Activated T-cell treated with anti-CD3 and anti-CD28 coated beads, Interleukin-2, amount 50 U/mL, for 24 hours (primary cell): ENCODE data around the gene CA5B.
A peak's percentile ranks its signal among the peaks of the same experiment; 100 is the strongest.

Source experiments
- DNase-seq: peaks from one replicate; pipeline ENCODE4 v3.0.0-alpha.2; 2020
- H3K27ac Mint-ChIP-seq: 2 replicates; pipeline ENCODE4 v1.8.0; 2020; ENCODE audit warnings: mild to moderate bottlenecking, mixed read lengths
- H3K27me3 Mint-ChIP-seq: 2 replicates; pipeline ENCODE4 v1.8.0; 2020; ENCODE audit warnings: mixed read lengths
- H3K36me3 Mint-ChIP-seq: 2 replicates; pipeline ENCODE4 v1.8.0; 2020; ENCODE audit warnings: low read depth, mixed read lengths
- H3K4me1 Mint-ChIP-seq: 2 replicates; pipeline ENCODE4 v1.8.0; 2020; ENCODE audit warnings: low read depth, mixed read lengths
- H3K4me3 Mint-ChIP-seq: 2 replicates; pipeline ENCODE4 v1.8.0; 2020; ENCODE audit warnings: mild to moderate bottlenecking, moderate library complexity, mixed read lengths
- H3K9me3 Mint-ChIP-seq: 2 replicates; pipeline ENCODE4 v1.8.0; 2020; ENCODE audit warnings: mixed read lengths

Gene CA5B

GRCh38 chrX:15761564-15762191, 23.6 kb downstream of the CA5B start:
- H3K4me3 Mint-ChIP-seq, result no peak overlapping the region
- DNase-seq, result peak; percentile 37
- H3K27me3 Mint-ChIP-seq, result no peaks in the 10 kb centered on the region
- peak overlapping the region; percentile 81 for H3K27ac Mint-ChIP-seq
- peaks cover 50% of the 10 kb centered on the region for H3K4me1 Mint-ChIP-seq
- peaks cover 8% of the 10 kb centered on the region for H3K36me3 Mint-ChIP-seq
- no peaks in the 10 kb centered on the region for H3K9me3 Mint-ChIP-seq

- no peaks in the 10 kb centered on the region for H3K27me3 Mint-ChIP-seq
- H3K4me1 Mint-ChIP-seq, result peaks cover 16% of the 10 kb centered on the region
- DNase-seq, result no peak
- no peak overlapping the region for H3K4me3 Mint-ChIP-seq
- peaks cover 41% of the 10 kb centered on the region for H3K36me3 Mint-ChIP-seq
- H3K9me3 Mint-ChIP-seq, result no peaks in the 10 kb centered on the region
- no peak overlapping the region for H3K27ac Mint-ChIP-seq
Observed at GRCh38 chrX:15769300-15769954, 31.4 kb downstream of the CA5B start.

GRCh38 chrX:15781961-15782699, 44.1 kb downstream of the CA5B start:
- Mint-ChIP-seq H3K4me3 (peak overlapping the region; percentile 78), H3K4me1 (peaks cover 20% of the 10 kb centered on the region), H3K36me3 (peaks cover 38% of the 10 kb centered on the region), H3K9me3 (no peaks in the 10 kb centered on the region), H3K27ac (peak overlapping the region; percentile 97), H3K27me3 (no peaks in the 10 kb centered on the region)
- peak; percentile 46 for DNase-seq

GRCh38 chrX:15785176-15785750, 47.2 kb downstream of the CA5B start:
- no peaks in the 10 kb centered on the region for H3K27me3 Mint-ChIP-seq
- peaks cover 22% of the 10 kb centered on the region for H3K36me3 Mint-ChIP-seq
- no peak overlapping the region for H3K4me3 Mint-ChIP-seq
- H3K4me1 Mint-ChIP-seq, result peaks cover 15% of the 10 kb centered on the region
- no peak for DNase-seq
- H3K9me3 Mint-ChIP-seq, result no peaks in the 10 kb centered on the region
- H3K27ac Mint-ChIP-seq, result no peak overlapping the region

GRCh38 chrX:15786915-15787314, 48.8 kb downstream of the CA5B start:
- H3K4me3 Mint-ChIP-seq, result no peak overlapping the region

GRCh38 chrX:15789979-15790768, 52.1 kb downstream of the CA5B start, which contains the start of gene ZRSR2:
ZRSR2 (plus strand) TSS chrX:15790484; CDS start chrX:15790496, 12 bp downstream.
- H3K27ac Mint-ChIP-seq, result no peak within 1 kb of the TSS
- no peaks in the 10 kb centered on the region for H3K27me3 Mint-ChIP-seq
- H3K9me3 Mint-ChIP-seq, result no peaks in the 10 kb centered on the region
- peaks cover 26% of the 10 kb centered on the region for H3K36me3 Mint-ChIP-seq
- peaks cover 27% of the 10 kb centered on the region for H3K4me1 Mint-ChIP-seq
- H3K4me3 Mint-ChIP-seq, result no peak within 1 kb of the TSS
- peak; percentile 95 for DNase-seq

More at GRCh38 chrX:15786915-15787314, 48.8 kb downstream of the CA5B start:
- Mint-ChIP-seq H3K27ac (no peak overlapping the region), H3K36me3 (peaks cover 16% of the 10 kb centered on the region), H3K4me1 (peaks cover 5% of the 10 kb centered on the region), H3K9me3 (no peaks in the 10 kb centered on the region), H3K27me3 (no peaks in the 10 kb centered on the region)
- no peak for DNase-seq

GRCh38 chrX:15790769-15791290, 52.8 kb downstream of the CA5B start:
- no peak for DNase-seq
- no peaks in the 10 kb centered on the region for H3K27me3 Mint-ChIP-seq
- H3K9me3 Mint-ChIP-seq, result no peaks in the 10 kb centered on the region

GRCh38 chrX:15797707-15798106, 59.6 kb downstream of the CA5B start:
- Mint-ChIP-seq H3K4me1 (peaks cover 50% of the 10 kb centered on the region), H3K36me3 (peaks cover 77% of the 10 kb centered on the region)

More at GRCh38 chrX:15790769-15791290, 52.8 kb downstream of the CA5B start:
- peaks cover 31% of the 10 kb centered on the region for H3K4me1 Mint-ChIP-seq
- no peak overlapping the region for H3K27ac Mint-ChIP-seq
- no peak overlapping the region for H3K4me3 Mint-ChIP-seq
- peaks cover 33% of the 10 kb centered on the region for H3K36me3 Mint-ChIP-seq

GRCh38 chrX:15804563-15804962, 66.5 kb downstream of the CA5B start:
- Mint-ChIP-seq H3K4me3 (no peak overlapping the region), H3K9me3 (no peaks in the 10 kb centered on the region), H3K27me3 (no peaks in the 10 kb centered on the region), H3K27ac (no peak overlapping the region), H3K4me1 (peaks cover 4% of the 10 kb centered on the region), H3K36me3 (peaks cover 82% of the 10 kb centered on the region)
- DNase-seq, result no peak

More at GRCh38 chrX:15797707-15798106, 59.6 kb downstream of the CA5B start:
- no peaks in the 10 kb centered on the region for H3K9me3 Mint-ChIP-seq
- no peak for DNase-seq
- H3K4me3 Mint-ChIP-seq, result no peak overlapping the region
- H3K27me3 Mint-ChIP-seq, result no peaks in the 10 kb centered on the region
- no peak overlapping the region for H3K27ac Mint-ChIP-seq

- Mint-ChIP-seq H3K4me3 (no peak overlapping the region), H3K4me1 (peaks cover 2% of the 10 kb centered on the region), H3K9me3 (no peaks in the 10 kb centered on the region), H3K27me3 (no peaks in the 10 kb centered on the region), H3K27ac (no peak overlapping the region), H3K36me3 (peaks cover 91% of the 10 kb centered on the region)
- no peak for DNase-seq
Observed at GRCh38 chrX:15808254-15808653, 70.2 kb downstream of the CA5B start.

- no peak overlapping the region for H3K4me3 Mint-ChIP-seq
- peaks cover 92% of the 10 kb centered on the region for H3K36me3 Mint-ChIP-seq
- H3K27ac Mint-ChIP-seq, result no peak overlapping the region
- H3K9me3 Mint-ChIP-seq, result no peaks in the 10 kb centered on the region
- no peak for DNase-seq
- no peaks in the 10 kb centered on the region for H3K27me3 Mint-ChIP-seq
- H3K4me1 Mint-ChIP-seq, result peaks cover 34% of the 10 kb centered on the region
Observed at GRCh38 chrX:15812192-15812938, 74.3 kb downstream of the CA5B start.

GRCh38 chrX:15813416-15813815, 75.3 kb downstream of the CA5B start:
- no peak for DNase-seq
- Mint-ChIP-seq H3K27ac (peak overlapping the region; percentile 0), H3K36me3 (peaks cover 92% of the 10 kb centered on the region), H3K4me3 (no peak overlapping the region), H3K27me3 (no peaks in the 10 kb centered on the region), H3K9me3 (no peaks in the 10 kb centered on the region), H3K4me1 (peaks cover 38% of the 10 kb centered on the region)

- no peak overlapping the region for H3K4me3 Mint-ChIP-seq
- DNase-seq, result no peak
- no peaks in the 10 kb centered on the region for H3K27me3 Mint-ChIP-seq
- peaks cover 41% of the 10 kb centered on the region for H3K4me1 Mint-ChIP-seq
- peaks cover 84% of the 10 kb centered on the region for H3K36me3 Mint-ChIP-seq
- peak overlapping the region; percentile 6 for H3K27ac Mint-ChIP-seq
- no peaks in the 10 kb centered on the region for H3K9me3 Mint-ChIP-seq
Observed at GRCh38 chrX:15814771-15815365, 76.8 kb downstream of the CA5B start.
